22Rv1 (cell line): ENCODE measurements around the gene CYP4Z1.
A peak's percentile ranks its signal among the peaks of the same experiment; 100 is the strongest.
"Not testable (repeated sequence)": the region's sequence is repeated elsewhere in the genome, so short reads cannot be mapped to it uniquely, and the experiment has no call there.

ENCODE experiments used
- ZFX ChIP-seq: fragments of 450-650 bp; IDR thresholded peaks from 2 replicates; pipeline ENCODE4 v1.6.1; 2017; ENCODE audit warnings: antibody characterized with exemption, borderline replicate concordance
- TF ChIP-seq, protein P1 (sequence below): fragments of 450-650 bp; IDR thresholded peaks from 2 replicates; pipeline ENCODE4 v1.5.1; 2017; ENCODE audit warnings: mild to moderate bottlenecking

DNA sequence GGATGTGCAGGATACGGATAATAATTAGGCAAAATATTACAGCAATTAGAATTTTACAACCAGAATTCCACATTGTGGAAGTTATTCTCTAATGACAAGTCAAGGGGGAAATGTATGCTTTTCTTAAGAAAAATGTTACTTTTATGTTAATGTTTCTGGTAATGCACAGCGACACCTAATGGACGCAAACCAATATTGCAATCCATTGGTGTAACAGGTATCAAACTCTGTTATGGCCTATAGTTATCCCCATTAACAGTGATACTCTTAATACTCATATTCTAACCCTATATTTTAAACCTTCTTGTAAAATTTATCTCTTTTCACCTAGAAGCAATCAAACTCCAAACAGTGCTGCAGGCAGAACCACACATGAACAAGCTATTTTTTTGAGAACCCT lies 22.3 kb downstream of the CYP4Z1 start:
- TF ChIP-seq, protein P1, sequence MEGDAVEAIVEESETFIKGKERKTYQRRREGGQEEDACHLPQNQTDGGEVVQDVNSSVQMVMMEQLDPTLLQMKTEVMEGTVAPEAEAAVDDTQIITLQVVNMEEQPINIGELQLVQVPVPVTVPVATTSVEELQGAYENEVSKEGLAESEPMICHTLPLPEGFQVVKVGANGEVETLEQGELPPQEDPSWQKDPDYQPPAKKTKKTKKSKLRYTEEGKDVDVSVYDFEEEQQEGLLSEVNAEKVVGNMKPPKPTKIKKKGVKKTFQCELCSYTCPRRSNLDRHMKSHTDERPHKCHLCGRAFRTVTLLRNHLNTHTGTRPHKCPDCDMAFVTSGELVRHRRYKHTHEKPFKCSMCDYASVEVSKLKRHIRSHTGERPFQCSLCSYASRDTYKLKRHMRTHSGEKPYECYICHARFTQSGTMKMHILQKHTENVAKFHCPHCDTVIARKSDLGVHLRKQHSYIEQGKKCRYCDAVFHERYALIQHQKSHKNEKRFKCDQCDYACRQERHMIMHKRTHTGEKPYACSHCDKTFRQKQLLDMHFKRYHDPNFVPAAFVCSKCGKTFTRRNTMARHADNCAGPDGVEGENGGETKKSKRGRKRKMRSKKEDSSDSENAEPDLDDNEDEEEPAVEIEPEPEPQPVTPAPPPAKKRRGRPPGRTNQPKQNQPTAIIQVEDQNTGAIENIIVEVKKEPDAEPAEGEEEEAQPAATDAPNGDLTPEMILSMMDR = peak; percentile 72
- not testable (repeated sequence) for TF ChIP-seq ZFX
